ENCODE measurements around the gene MRTFA.

MRTFA gene

DNA sequence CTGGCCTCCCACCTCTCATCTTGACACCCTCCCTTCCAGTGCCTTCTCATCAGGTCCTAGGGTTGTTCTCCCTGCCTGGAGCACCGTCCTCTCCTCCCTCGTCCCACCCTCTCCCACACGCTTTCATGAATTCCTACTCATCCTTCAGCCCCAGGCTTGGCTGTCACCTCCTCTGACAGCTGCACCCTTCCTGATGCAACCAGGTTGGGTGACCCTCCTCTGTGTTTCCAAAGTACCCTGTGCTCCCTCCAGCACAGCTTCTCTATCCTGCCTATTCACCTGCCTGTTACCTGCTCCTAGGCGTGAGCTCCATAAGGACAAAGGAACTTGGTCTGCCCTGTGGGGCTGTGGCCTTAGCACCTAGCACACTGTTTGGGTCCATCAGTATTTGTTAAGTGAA lies 207.7 kb downstream of the MRTFA start:
- Histone ChIP-seq H3K4me1 (ENCODE audit: control insufficient read depth in 1 of 2, insufficient read depth in 2 of 2, low read length in 2 of 2) (peaks cover 0 to 8% of the 10 kb centered on the region in 2 donors), H3K27me3 (ENCODE audit: low read depth, low read length) (no peaks in the 10 kb centered on the region), H3K27ac (ENCODE audit: low read length) (no peak overlapping the region), H3K4me3 (ENCODE audit: low read depth in 1 of 2, low read length in 2 of 2) (no peak overlapping the region), H3K36me3 (ENCODE audit: control insufficient read depth in 1 of 2, insufficient read depth in 2 of 2, low read length in 2 of 2) (peaks cover 37 to 40% of the 10 kb centered on the region in 2 donors), H3K9me3 (ENCODE audit: control insufficient read depth in 1 of 2, low read length in 2 of 2) (no peaks in the 10 kb centered on the region)

DNA sequence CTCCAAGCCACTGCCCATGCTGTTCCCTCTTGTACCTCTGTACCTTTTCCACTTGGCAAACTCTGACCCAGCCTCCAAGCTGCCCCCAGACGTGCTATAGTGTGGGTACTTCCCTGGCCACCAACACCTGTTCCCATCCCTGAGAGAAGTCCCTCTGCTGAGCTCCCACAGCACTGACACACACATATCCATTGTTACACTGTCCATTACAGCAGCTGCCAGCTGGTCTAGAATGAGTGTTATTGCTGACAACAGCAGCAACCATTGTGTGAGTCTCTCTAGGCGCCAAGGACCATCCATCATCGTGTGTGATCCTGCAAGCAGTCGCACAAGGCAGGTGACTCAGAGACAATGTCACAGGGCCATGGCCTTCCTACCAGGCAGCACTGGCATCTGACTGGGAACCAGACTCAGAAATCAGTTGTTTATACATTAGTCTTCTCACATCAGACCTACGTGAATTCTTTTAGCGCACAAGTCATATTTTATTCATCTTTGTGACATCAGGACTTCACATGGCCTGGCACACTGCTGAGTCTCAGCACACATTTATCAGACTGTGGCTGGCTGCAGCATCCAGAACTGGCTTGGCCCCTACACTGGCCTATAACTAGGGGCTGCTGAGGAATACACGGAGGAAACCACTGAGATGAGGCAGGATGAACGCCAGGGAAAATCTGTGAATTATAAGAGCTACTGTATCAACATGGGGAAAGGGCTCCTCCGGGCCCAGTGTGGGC lies 209.8 kb downstream of the MRTFA start:
- Histone ChIP-seq H3K27me3 (ENCODE audit: low read depth, low read length) (no peaks in the 10 kb centered on the region), H3K4me1 (ENCODE audit: control insufficient read depth in 1 of 2, insufficient read depth in 2 of 2, low read length in 2 of 2) (peaks cover 0 to 8% of the 10 kb centered on the region in 2 donors), H3K9me3 (ENCODE audit: control insufficient read depth in 1 of 2, low read length in 2 of 2) (no peaks in the 10 kb centered on the region), H3K4me3 (ENCODE audit: low read depth in 1 of 2, low read length in 2 of 2) (no peak overlapping the region), H3K36me3 (ENCODE audit: control insufficient read depth in 1 of 2, insufficient read depth in 2 of 2, low read length in 2 of 2) (peaks cover 55 to 57% of the 10 kb centered on the region in 2 donors), H3K27ac (ENCODE audit: low read length) (no peak overlapping the region)

DNA sequence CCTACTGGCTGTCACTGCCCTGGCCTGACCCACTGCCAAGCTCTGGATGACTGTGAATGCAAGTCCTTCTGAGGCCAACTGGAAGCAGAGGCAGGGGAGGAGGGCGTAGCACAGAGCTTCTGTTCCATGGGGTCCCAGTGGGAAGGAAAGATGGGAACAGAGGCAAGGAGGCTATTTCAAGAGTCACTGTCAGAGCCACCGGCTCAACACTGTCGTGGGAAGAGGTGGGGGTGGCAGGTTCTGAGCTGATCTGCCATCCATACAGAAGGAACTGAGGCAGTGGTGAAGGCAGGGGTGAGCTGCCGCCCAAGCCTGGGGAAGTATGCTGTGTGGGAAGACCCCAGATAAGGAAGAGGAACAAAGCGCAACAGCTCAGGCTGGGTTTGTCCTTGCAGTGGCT lies 211.4 kb downstream of the MRTFA start:
- peaks cover 0 to 8% of the 10 kb centered on the region in 2 donors for H3K4me1 ChIP-seq (ENCODE audit: control insufficient read depth in 1 of 2, insufficient read depth in 2 of 2, low read length in 2 of 2)
- H3K27me3 ChIP-seq (ENCODE audit: low read depth, low read length): no peaks in the 10 kb centered on the region
- H3K36me3 ChIP-seq (ENCODE audit: control insufficient read depth in 1 of 2, insufficient read depth in 2 of 2, low read length in 2 of 2): peaks cover 62 to 74% of the 10 kb centered on the region in 2 donors
- no peak overlapping the region for H3K4me3 ChIP-seq (ENCODE audit: low read depth in 1 of 2, low read length in 2 of 2)
- H3K27ac ChIP-seq (ENCODE audit: low read length): no peak overlapping the region
- H3K9me3 ChIP-seq (ENCODE audit: control insufficient read depth in 1 of 2, low read length in 2 of 2): no peaks in the 10 kb centered on the region

DNA sequence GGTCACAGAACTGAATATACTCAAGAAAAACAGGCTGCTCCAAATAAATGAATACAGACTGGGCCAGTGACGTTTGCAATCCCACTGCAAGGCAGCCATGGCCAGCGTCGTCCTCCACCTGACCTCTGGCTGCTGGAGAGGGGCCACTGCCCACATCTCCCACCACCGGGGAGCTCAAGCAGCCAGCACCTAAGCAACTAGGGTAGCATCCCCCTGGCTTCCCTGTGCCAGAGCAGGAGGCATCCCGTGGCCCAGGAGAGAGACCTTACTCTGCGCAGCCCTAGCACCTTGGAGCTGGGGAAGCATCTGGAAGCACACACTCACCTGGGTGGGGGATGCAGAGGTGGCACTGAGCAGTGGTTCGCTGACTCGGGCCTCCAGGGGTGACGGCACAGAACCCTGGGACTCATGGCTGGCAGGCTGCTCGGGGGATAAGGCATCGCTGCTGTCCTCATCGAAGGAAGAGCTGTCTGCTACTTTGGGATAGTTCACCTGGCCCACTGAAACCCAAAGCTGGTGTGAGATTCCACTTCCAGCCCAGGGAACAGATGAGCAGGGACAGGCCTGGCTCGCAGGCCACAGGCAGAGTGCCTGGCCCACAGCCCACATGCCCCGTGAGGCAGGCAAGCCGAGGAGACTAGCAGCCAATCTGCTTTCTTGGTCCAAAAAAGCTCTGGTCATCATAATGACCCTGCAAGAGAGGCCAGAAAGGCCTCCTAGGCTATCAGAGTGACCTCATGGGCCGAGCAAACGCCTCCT lies 212.5 kb downstream of the MRTFA start:
- Histone ChIP-seq H3K4me3 (ENCODE audit: low read depth in 1 of 2, low read length in 2 of 2) (no peak overlapping the region), H3K9me3 (ENCODE audit: control insufficient read depth in 1 of 2, low read length in 2 of 2) (no peaks in the 10 kb centered on the region), H3K36me3 (ENCODE audit: control insufficient read depth in 1 of 2, insufficient read depth in 2 of 2, low read length in 2 of 2) (peaks cover 63 to 74% of the 10 kb centered on the region in 2 donors), H3K4me1 (ENCODE audit: control insufficient read depth in 1 of 2, insufficient read depth in 2 of 2, low read length in 2 of 2) (peaks cover 0 to 8% of the 10 kb centered on the region in 2 donors), H3K27me3 (ENCODE audit: low read depth, low read length) (no peaks in the 10 kb centered on the region), H3K27ac (ENCODE audit: low read length) (no peak overlapping the region)

DNA sequence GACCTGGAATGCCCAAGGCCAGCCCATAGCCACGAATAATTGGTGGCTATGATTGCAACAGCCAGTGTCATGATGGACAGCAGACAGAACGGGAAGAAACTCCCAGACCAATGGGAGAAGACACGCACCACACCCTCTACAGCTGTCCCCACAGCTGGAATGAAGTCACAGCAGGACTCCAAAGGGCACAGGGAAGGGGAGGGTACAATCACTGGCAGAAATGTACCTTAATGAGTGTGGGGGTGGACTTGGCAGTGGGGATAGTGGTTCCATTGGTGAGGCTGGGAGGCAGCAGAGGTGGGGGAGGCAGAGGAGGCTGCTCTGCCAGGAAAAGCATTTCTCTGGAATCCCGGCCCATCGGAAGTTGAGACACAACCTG lies 213.2 kb downstream of the MRTFA start:
- Histone ChIP-seq H3K4me1 (ENCODE audit: control insufficient read depth in 1 of 2, insufficient read depth in 2 of 2, low read length in 2 of 2) (peaks cover 0 to 8% of the 10 kb centered on the region in 2 donors), H3K4me3 (ENCODE audit: low read depth in 1 of 2, low read length in 2 of 2) (no peak overlapping the region), H3K27ac (ENCODE audit: low read length) (no peak overlapping the region), H3K27me3 (ENCODE audit: low read depth, low read length) (no peaks in the 10 kb centered on the region), H3K36me3 (ENCODE audit: control insufficient read depth in 1 of 2, insufficient read depth in 2 of 2, low read length in 2 of 2) (peaks cover 58 to 73% of the 10 kb centered on the region in 2 donors), H3K9me3 (ENCODE audit: control insufficient read depth in 1 of 2, low read length in 2 of 2) (no peaks in the 10 kb centered on the region)

DNA sequence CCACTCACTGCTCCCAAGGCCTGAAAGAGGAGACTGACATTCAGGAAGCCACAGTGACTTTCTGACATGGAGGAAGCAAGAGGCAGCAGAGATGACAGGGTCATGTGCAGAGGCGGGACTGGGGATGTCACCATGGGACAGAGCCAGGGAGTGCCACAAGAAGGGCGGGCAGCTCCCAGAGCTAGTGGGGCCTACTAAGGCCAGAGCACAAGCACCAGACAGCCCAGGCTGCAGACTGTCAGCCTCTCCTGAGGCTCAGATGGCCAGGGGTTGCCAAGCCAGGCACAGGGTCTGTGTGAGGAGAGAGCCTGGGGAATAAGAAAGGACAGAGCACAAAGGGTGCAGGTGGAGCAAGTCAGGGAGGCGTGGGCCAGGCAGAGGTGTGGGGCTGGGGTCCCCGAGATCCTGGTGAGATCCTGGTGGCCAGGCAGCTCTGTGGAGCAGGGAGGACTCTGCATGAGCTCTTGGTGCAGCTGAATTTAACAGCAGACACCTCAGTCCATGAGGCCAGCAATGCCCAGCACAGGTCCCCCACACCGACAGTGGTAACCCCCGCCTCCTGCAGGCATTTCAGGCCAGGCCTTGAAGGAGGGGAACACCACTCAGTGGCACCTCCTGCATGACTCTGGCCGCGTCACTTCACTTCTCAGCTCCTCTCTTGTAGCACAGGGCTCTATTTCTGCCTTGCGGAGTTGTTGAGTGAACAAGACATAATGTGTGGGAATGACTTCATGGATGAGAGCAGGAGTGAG lies 213.8 kb downstream of the MRTFA start:
- H3K27ac ChIP-seq (ENCODE audit: low read length): no peak overlapping the region
- no peaks in the 10 kb centered on the region for H3K9me3 ChIP-seq (ENCODE audit: control insufficient read depth in 1 of 2, low read length in 2 of 2)
- no peaks in the 10 kb centered on the region for H3K27me3 ChIP-seq (ENCODE audit: low read depth, low read length)
- peaks cover 60 to 73% of the 10 kb centered on the region in 2 donors for H3K36me3 ChIP-seq (ENCODE audit: control insufficient read depth in 1 of 2, insufficient read depth in 2 of 2, low read length in 2 of 2)
- H3K4me1 ChIP-seq (ENCODE audit: control insufficient read depth in 1 of 2, insufficient read depth in 2 of 2, low read length in 2 of 2): peaks cover 0 to 12% of the 10 kb centered on the region in 2 donors
- no peak overlapping the region for H3K4me3 ChIP-seq (ENCODE audit: low read depth in 1 of 2, low read length in 2 of 2)

DNA sequence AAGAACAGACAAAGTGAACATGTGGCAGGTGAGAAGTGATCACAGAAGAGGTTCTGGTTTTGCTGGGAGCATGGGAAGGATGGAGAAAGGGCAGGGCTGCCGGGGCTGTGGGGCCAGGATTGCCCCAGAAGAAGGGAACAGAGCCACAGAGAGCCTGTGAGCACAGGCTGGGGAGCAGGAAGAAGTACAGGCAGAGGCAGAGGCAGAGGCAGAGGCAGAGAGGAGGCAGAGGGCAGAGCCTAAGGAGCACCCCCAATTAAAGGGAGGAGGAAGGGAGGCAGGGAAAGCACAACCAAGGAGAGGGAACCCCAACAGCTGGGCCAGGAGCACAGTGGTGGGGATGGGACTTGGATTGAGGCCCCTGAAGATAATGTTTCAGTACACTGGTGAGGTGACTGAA lies 214.6 kb downstream of the MRTFA start:
- peaks cover 0 to 13% of the 10 kb centered on the region in 2 donors for H3K4me1 ChIP-seq (ENCODE audit: control insufficient read depth in 1 of 2, insufficient read depth in 2 of 2, low read length in 2 of 2)
- no peaks in the 10 kb centered on the region for H3K9me3 ChIP-seq (ENCODE audit: control insufficient read depth in 1 of 2, low read length in 2 of 2)
- no peak overlapping the region for H3K27ac ChIP-seq (ENCODE audit: low read length)
- H3K36me3 ChIP-seq (ENCODE audit: control insufficient read depth in 1 of 2, insufficient read depth in 2 of 2, low read length in 2 of 2): peaks cover 65 to 77% of the 10 kb centered on the region in 2 donors
- no peak overlapping the region for H3K4me3 ChIP-seq (ENCODE audit: low read depth in 1 of 2, low read length in 2 of 2)
- H3K27me3 ChIP-seq (ENCODE audit: low read depth, low read length): no peaks in the 10 kb centered on the region

DNA sequence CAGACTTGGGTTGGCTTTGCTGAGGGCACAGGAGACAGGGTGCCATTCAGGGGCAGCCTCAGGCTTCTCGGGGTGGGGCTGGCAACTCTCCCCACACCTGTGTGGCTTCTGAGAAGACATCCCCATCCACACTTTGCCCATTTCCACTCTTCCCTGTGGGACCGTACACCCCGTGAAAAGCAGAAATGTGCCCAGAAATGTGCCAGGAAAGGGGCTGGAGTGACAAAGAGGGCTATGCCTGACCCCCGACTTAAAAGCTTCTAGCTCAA lies 215.5 kb downstream of the MRTFA start:
- Histone ChIP-seq H3K4me3 (ENCODE audit: low read depth in 1 of 2, low read length in 2 of 2) (no peak overlapping the region), H3K4me1 (ENCODE audit: control insufficient read depth in 1 of 2, insufficient read depth in 2 of 2, low read length in 2 of 2) (peaks cover under 1 to 15% of the 10 kb centered on the region in 2 donors), H3K27ac (ENCODE audit: low read length) (no peak overlapping the region), H3K36me3 (ENCODE audit: control insufficient read depth in 1 of 2, insufficient read depth in 2 of 2, low read length in 2 of 2) (peaks cover 71 to 84% of the 10 kb centered on the region in 2 donors), H3K27me3 (ENCODE audit: low read depth, low read length) (no peaks in the 10 kb centered on the region), H3K9me3 (ENCODE audit: control insufficient read depth in 1 of 2, low read length in 2 of 2) (no peaks in the 10 kb centered on the region)

DNA sequence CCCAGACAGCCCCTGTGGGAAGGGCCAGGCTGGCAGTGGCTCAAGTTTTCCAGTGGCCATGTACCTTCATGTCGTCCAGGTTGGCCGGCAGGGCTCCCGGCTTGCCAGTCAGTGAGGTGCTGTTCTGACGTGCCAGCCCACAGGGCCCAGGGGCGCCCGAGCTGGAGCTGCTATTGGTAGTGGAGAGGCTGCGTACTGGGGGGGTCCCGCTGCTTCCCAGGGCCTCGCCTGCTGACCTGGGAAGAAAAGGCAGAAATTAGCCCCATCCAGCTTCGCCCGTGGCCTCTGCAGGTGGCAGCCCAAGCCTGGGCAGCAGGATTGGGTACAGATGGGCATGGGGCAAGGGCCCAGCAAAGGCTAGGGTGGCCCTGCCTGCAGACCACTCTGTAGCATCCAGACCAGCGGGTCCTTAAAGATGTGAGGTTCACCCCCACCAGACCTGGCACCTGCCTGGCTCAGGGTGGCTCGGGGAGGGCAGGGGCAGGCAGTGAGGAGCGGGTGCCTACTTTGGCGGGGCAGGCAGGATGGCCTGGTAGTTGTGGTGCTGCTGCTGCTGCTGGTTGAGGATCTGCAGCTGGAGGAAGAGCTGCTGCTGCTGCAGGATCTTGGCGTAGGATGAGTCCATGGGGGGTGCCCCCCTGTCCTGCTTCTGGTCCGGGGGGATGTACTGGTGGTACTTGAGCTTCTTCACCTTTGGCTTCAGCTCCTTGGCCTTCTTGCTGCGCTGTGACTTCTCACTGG lies 216.0 kb downstream of the MRTFA start:
- Histone ChIP-seq H3K9me3 (ENCODE audit: control insufficient read depth in 1 of 2, low read length in 2 of 2) (no peaks in the 10 kb centered on the region), H3K4me1 (ENCODE audit: control insufficient read depth in 1 of 2, insufficient read depth in 2 of 2, low read length in 2 of 2) (peaks cover 5 to 15% of the 10 kb centered on the region in 2 donors), H3K4me3 (ENCODE audit: low read depth in 1 of 2, low read length in 2 of 2) (no peak overlapping the region), H3K36me3 (ENCODE audit: control insufficient read depth in 1 of 2, insufficient read depth in 2 of 2, low read length in 2 of 2) (peaks cover 68 to 82% of the 10 kb centered on the region in 2 donors), H3K27ac (ENCODE audit: low read length) (no peak overlapping the region), H3K27me3 (ENCODE audit: low read depth, low read length) (no peaks in the 10 kb centered on the region)

DNA sequence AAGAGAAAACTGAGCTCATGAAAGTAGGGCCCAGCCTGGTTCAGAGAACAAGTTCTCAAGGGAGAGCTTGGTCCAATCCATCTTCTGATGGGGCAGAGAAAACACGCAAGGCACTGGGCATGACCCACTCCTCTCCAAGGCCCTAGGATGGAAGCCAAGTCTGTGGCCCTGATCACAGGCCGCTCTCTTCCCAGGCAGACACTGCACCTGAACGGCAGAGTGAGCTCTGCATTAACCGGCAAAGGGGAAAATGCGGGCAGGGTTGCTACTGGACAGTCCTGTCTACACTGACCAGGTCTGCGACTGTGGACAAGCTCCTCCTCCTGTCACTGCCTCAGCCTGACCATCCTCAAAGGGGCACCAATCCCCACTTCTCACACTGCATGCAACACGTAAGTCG lies 216.8 kb downstream of the MRTFA start:
- Histone ChIP-seq H3K27ac (ENCODE audit: low read length) (no peak overlapping the region), H3K27me3 (ENCODE audit: low read depth, low read length) (no peaks in the 10 kb centered on the region), H3K4me3 (ENCODE audit: low read depth in 1 of 2, low read length in 2 of 2) (no peak overlapping the region), H3K36me3 (ENCODE audit: control insufficient read depth in 1 of 2, insufficient read depth in 2 of 2, low read length in 2 of 2) (peaks cover 60 to 74% of the 10 kb centered on the region in 2 donors), H3K9me3 (ENCODE audit: control insufficient read depth in 1 of 2, low read length in 2 of 2) (no peaks in the 10 kb centered on the region), H3K4me1 (ENCODE audit: control insufficient read depth in 1 of 2, insufficient read depth in 2 of 2, low read length in 2 of 2) (peaks cover 5 to 14% of the 10 kb centered on the region in 2 donors)

All from muscle layer of duodenum (tissue), 2 donors.